Measurements from ENCODE around the gene FRAT1.

DNA sequence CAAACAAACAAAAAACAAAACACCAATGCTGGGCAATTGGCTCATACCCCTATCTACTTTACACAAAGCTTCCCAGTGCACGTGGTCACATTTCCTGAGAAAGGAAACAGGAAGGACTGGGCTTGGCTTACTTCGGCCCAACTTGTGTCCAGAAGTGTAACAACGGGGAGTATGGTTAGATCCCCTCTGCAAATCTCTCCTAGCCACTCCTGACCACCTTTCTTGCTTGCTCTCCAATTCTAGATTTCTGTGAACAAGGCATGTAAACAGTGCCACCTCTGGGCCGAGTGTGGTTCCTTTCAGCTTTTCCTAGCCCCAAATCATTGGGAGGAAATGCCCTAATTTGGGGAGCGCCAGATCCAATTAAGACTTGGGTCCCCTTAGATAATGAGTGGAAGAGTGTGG lies 36.5 kb downstream of the FRAT1 start:
- TF ChIP-seq CTCF (IDR thresholded peaks at IDR 0.05) (peak in 5 of 6 experiments; percentile 33 to 40 (median 36)), POLR2A (IDR thresholded peaks at IDR 0.05) (no peak)

All from esophagus squamous epithelium (tissue), 4 donors.